ENCODE results near the gene TMEM80.

Gene TMEM80

GRCh38 chr11:697811-698311, 2.2 kb downstream of the TMEM80 start:
- no peaks in the 10 kb centered on the region for H3K79me2 ChIP-seq (ENCODE audit: insufficient read depth, low read length)
- peak overlapping the region; percentile 74 for H3K4me2 ChIP-seq (ENCODE audit: low read length)
- H3K9me3 ChIP-seq (ENCODE audit: low read length), result no peaks in the 10 kb centered on the region
- H3K36me3 ChIP-seq (ENCODE audit: insufficient read depth, low read length), result no peaks in the 10 kb centered on the region; the same call in 1 of the 2 replicates
- H3K27ac ChIP-seq (ENCODE audit: low read depth, low read length, poor library complexity, severe bottlenecking), result peak overlapping the region; percentile 96
- H3K4me3 ChIP-seq (ENCODE audit: low read depth, low read length, poor library complexity, severe bottlenecking), result peak overlapping the region; percentile 89
- no peaks in the 10 kb centered on the region for H3K9me2 ChIP-seq (ENCODE audit: low read depth, low read length)
- H3K4me1 ChIP-seq (ENCODE audit: insufficient read depth, low read length, severe bottlenecking), result peaks cover 36% of the 10 kb centered on the region
- H4K20me1 ChIP-seq (ENCODE audit: insufficient read depth, low read length), result no peaks in the 10 kb centered on the region
- peak overlapping the region; percentile 98 for H3K9ac ChIP-seq (ENCODE audit: low read length)
- no peaks in the 10 kb centered on the region for H3F3A ChIP-seq (ENCODE audit: insufficient read depth, low read length)
- no peaks in the 10 kb centered on the region for H3K27me3 ChIP-seq (ENCODE audit: insufficient read depth, low read length)
- no peak for TF ChIP-seq CTCF (IDR thresholded peaks at IDR 0.05; ENCODE audit: low read length)
- no peak for TF ChIP-seq EZH2 (IDR thresholded peaks at IDR 0.05; ENCODE audit: borderline replicate concordance, low read length)
- no peak overlapping the region for H2AFZ ChIP-seq (ENCODE audit: low read length)

- Histone ChIP-seq H3K9ac (ENCODE audit: low read length) (no peak overlapping the region), H3K79me2 (ENCODE audit: insufficient read depth, low read length) (no peaks in the 10 kb centered on the region), H3K36me3 (ENCODE audit: insufficient read depth, low read length) (no peaks in the 10 kb centered on the region; the same call in 1 of the 2 replicates)
These were observed 3.0 kb downstream of the TMEM80 start for GRCh38 chr11:698493-699115.

GRCh38 chr11:699116-699508, 3.5 kb downstream of the TMEM80 start:
- H3K4me3 ChIP-seq (ENCODE audit: low read depth, low read length, poor library complexity, severe bottlenecking), result no peak overlapping the region
- no peaks in the 10 kb centered on the region for H3F3A ChIP-seq (ENCODE audit: insufficient read depth, low read length)
- no peaks in the 10 kb centered on the region for H3K27me3 ChIP-seq (ENCODE audit: insufficient read depth, low read length)
- no peak overlapping the region for H3K27ac ChIP-seq (ENCODE audit: low read depth, low read length, poor library complexity, severe bottlenecking)
- no peak overlapping the region for H2AFZ ChIP-seq (ENCODE audit: low read length)
- no peak overlapping the region for H3K4me2 ChIP-seq (ENCODE audit: low read length)
- H4K20me1 ChIP-seq (ENCODE audit: insufficient read depth, low read length), result no peaks in the 10 kb centered on the region
- no peak overlapping the region for H3K9ac ChIP-seq (ENCODE audit: low read length)
- no peaks in the 10 kb centered on the region for H3K9me2 ChIP-seq (ENCODE audit: low read depth, low read length)
- H3K4me1 ChIP-seq (ENCODE audit: insufficient read depth, low read length, severe bottlenecking), result peaks cover 23% of the 10 kb centered on the region
- no peaks in the 10 kb centered on the region for H3K9me3 ChIP-seq (ENCODE audit: low read length)
- H3K79me2 ChIP-seq (ENCODE audit: insufficient read depth, low read length), result no peaks in the 10 kb centered on the region
- H3K36me3 ChIP-seq (ENCODE audit: insufficient read depth, low read length), result no peaks in the 10 kb centered on the region; the same call in 1 of the 2 replicates
- no peak for TF ChIP-seq EZH2 (IDR thresholded peaks at IDR 0.05; ENCODE audit: borderline replicate concordance, low read length)
- no peak for TF ChIP-seq CTCF (IDR thresholded peaks at IDR 0.05; ENCODE audit: low read length)

More at GRCh38 chr11:698493-699115, 3.0 kb downstream of the TMEM80 start:
- Histone ChIP-seq H3K27ac (ENCODE audit: low read depth, low read length, poor library complexity, severe bottlenecking) (peak overlapping the region; percentile 96), H3K4me1 (ENCODE audit: insufficient read depth, low read length, severe bottlenecking) (peaks cover 28% of the 10 kb centered on the region), H3K4me3 (ENCODE audit: low read depth, low read length, poor library complexity, severe bottlenecking) (no peak overlapping the region), H3K9me2 (ENCODE audit: low read depth, low read length) (no peaks in the 10 kb centered on the region), H3K4me2 (ENCODE audit: low read length) (no peak overlapping the region), H3F3A (ENCODE audit: insufficient read depth, low read length) (no peaks in the 10 kb centered on the region), H2AFZ (ENCODE audit: low read length) (no peak overlapping the region), H4K20me1 (ENCODE audit: insufficient read depth, low read length) (no peaks in the 10 kb centered on the region), H3K27me3 (ENCODE audit: insufficient read depth, low read length) (no peaks in the 10 kb centered on the region), H3K9me3 (ENCODE audit: low read length) (no peaks in the 10 kb centered on the region)
- no peak for TF ChIP-seq CTCF (IDR thresholded peaks at IDR 0.05; ENCODE audit: low read length)
- no peak for TF ChIP-seq EZH2 (IDR thresholded peaks at IDR 0.05; ENCODE audit: borderline replicate concordance, low read length)
